Stromal cell of bone marrow (primary cell): ENCODE measurements around the gene PTPN20.
"Not testable (repeated sequence)": the region's sequence is repeated elsewhere in the genome, so short reads cannot be mapped to it uniquely, and the experiment has no call there.

ENCODE experiments used
- DNase-seq: peaks from one replicate; pipeline ENCODE4 v3.0.0-alpha.2; 2012; ENCODE audit warnings: low read depth

The PTPN20 gene

DNA sequence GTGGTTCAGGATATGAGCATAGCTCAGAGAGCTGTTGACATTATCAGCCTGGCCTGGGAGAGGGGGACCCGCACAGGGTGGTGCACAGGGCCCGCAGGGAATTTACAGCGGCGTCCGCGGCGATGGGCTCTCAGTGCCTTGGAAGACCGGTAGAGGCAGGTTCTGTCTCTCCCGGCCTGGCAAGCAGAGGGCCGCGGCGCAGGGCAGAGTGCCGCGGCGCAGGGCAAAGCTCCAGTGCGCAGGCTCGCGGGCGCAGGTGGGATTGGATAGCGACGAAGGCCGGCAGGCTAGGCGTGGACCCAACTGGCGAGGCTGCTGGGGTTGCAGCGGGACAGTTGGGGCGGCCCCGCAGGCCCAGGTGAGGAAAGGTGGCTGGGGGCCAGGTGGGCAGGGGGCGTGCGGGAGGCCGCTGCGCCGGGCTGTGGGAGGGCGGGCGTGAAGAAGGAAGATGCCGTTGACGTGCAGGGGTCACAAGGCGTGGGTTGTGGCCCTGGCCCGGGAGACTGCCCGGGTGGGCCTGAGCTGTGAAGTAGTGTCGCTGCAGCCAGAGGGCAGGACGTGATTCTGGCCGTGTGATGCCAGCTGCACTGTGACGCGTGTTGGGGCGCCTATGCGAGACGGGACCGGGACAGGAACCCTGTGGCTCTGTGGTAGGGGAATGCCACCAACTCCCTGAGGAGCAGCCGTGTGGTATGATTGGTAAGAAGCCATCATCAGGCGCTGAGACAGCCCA, at the start of gene PTPN20:
PTPN20 (plus strand) TSS at position 285 of the 733 bp plus-strand sequence. CDS start 21,072 bp downstream, outside the sequence.
- DNase-seq, result not testable (repeated sequence)

DNA sequence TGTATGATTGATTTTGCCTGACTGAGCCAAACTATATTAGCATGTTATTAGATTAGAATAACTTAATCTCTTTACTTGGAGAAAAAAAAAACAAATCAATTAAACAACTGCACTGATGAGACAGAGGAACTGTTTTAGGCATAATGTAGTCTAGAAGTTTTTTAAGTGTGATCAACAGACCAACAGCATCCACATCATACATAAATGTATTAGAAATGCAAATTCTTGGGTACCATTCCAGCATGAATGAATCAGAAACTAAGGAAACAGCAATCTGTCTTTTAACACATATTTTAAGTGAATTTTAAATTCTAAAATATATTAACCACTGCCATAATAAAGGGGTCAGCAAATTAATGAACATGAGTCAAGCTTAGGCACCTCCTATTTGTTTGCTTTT, 41.5 kb upstream of the PTPN20 start:
- not testable (repeated sequence) for DNase-seq

- DNase-seq, result not testable (repeated sequence)
Observed at GRCh38 chr10:46871583-46871982, 39.6 kb upstream of the PTPN20 start.

DNA sequence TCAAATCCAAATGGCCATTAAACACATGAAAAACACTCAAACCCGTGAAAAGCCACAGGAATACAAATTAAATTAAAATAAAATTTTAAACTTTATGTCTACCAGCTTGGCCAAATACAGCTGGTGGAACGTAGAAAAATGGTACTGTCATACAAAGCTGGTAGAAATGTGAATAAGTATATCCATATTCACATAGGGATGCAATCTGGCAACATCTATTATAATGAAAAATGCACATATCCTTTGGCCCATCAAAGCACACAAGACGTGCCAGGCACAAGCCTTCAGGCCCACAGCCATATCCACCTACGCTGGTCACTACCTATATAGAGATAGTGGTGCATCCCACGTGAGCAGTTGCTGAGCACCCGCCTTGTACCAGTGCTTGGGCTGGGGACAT, 35.9 kb upstream of the PTPN20 start:
- DNase-seq, result not testable (repeated sequence)

GRCh38 chr10:46876773-46877172, 34.5 kb upstream of the PTPN20 start:
- DNase-seq, result not testable (repeated sequence)

DNA sequence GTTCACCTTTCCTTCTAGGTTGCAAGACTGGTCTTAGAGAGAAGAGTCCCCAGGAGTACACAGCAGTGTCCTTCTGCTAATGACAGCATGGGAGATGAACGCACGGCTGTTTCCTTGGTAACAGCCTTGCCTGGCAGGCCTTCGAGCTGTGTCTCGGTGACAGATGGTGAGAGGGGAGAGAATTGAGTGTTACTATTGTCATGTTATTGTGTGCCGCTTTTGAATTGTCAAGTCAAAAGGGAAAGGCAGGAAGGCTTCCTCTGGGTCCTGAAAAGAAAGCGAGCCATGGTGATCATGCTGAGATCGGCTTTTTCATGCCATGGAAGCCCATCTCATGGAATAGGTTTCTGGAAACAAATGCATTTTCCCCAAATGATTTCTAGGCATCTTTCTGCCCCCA, 32.5 kb upstream of the PTPN20 start:
- DNase-seq, result not testable (repeated sequence)

GRCh38 chr10:46890813-46891611, 20.2 kb upstream of the PTPN20 start:
- DNase-seq, result not testable (repeated sequence)

- DNase-seq, result not testable (repeated sequence)
Observed at GRCh38 chr10:46896762-46897692, 14.2 kb upstream of the PTPN20 start.

- DNase-seq, result not testable (repeated sequence)
Observed at GRCh38 chr10:46901247-46901646, 10.0 kb upstream of the PTPN20 start.

DNA sequence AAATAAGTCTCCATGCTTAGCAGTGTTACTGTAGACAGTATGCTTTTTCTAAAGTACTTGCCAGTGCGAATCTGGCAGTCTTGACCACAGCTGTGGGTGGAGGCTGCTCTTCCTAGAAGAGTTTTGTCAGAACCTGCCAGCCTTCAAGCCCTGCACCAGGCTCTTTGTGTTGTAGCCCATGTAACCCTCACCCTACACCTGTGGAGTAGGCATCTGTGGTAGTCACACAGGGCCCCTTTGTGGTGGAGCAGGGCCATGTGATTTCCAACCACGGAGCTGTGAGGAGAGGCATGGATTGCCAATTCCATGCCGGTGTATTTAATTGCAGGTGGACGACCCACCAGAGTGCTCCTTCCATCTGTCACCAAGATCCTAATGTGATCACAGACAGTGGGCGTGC, 7.4 kb upstream of the PTPN20 start:
- not testable (repeated sequence) for DNase-seq

GRCh38 chr10:46906359-46906758, 4.9 kb upstream of the PTPN20 start:
- DNase-seq, result not testable (repeated sequence)

GRCh38 chr10:46907185-46908117, 3.8 kb upstream of the PTPN20 start:
- DNase-seq, result not testable (repeated sequence)

GRCh38 chr10:46922498-46922897, 11.3 kb downstream of the PTPN20 start:
- DNase-seq, result not testable (repeated sequence)

DNA sequence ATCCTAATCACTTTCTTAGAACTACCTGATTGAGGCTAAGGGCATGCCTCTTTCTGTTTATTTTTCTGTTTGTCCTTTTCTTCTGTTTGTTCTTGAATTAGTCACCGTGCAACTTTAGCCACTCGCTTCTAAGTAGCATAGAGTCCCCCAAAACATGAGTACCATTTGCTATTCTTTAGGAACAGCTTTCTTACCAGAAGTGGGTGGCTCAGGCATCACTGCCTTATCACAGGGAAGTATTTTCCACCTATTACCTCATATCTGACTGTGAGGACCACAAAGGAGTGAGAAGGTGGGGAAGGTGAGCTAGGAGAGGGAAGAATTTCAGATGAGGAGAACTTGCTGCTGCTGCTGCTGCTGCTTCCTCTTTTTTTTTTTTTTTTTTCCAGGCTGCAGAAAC, 13.9 kb downstream of the PTPN20 start:
- not testable (repeated sequence) for DNase-seq

DNA sequence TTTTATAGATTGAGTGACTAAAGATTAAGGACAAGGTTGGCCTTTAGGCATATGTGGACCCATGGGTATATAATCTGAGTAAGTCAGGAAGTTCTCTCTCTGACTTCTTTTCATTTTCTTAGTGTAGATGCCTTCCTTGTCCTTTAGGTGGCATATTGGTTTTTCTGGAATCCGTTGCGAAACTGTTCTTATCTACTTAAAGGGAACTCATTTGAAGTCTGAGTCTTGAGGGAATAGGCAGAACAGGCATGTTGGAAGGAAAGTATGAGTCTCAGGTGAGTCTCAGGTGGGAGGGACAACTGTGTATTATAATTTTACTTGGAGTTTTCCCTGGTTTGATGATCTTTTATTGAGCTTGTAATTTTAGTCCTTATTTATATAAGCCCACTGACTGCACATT, 14.6 kb downstream of the PTPN20 start:
- DNase-seq, result not testable (repeated sequence)

DNA sequence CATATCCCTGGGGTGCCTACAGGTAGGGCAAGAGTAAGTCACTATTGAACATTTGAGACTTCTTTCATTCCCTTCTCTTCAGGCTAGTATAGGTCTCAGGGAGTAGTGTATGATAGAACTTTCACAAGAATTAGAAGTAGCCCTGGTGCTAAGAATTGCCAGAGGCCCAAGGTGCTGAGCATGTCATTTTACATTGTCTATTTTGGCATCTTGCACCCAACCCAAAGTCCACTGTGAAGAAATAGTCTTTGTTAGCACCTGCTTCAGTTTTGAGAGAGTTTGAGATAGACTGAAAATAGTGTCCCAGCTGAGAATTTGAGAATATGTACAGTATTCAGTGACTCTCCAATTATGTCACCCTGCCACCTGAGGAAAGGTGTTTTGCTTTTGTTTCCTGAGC, 17.6 kb downstream of the PTPN20 start:
- not testable (repeated sequence) for DNase-seq

GRCh38 chr10:46932383-46932782, 21.2 kb downstream of the PTPN20 start:
- DNase-seq, result not testable (repeated sequence)

DNA sequence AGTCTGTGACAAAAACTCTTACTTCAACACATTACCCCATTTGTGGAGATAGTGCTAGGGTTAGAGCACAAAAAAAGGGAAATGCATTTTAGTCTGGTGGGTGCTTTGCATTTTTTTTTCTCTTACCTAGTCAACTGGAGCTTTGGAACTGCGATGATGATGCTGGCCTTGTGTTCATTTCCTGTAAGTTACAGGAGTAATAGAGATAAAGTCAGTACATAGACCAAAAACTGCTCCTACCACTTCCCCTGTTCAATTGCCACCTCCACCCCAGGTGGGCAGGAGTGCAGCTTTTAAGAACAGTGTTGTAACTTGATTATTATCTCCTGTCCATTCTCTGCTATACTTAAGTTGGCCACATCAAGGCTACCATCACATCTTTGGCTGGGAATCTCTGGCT, 29.9 kb downstream of the PTPN20 start:
- not testable (repeated sequence) for DNase-seq

DNA sequence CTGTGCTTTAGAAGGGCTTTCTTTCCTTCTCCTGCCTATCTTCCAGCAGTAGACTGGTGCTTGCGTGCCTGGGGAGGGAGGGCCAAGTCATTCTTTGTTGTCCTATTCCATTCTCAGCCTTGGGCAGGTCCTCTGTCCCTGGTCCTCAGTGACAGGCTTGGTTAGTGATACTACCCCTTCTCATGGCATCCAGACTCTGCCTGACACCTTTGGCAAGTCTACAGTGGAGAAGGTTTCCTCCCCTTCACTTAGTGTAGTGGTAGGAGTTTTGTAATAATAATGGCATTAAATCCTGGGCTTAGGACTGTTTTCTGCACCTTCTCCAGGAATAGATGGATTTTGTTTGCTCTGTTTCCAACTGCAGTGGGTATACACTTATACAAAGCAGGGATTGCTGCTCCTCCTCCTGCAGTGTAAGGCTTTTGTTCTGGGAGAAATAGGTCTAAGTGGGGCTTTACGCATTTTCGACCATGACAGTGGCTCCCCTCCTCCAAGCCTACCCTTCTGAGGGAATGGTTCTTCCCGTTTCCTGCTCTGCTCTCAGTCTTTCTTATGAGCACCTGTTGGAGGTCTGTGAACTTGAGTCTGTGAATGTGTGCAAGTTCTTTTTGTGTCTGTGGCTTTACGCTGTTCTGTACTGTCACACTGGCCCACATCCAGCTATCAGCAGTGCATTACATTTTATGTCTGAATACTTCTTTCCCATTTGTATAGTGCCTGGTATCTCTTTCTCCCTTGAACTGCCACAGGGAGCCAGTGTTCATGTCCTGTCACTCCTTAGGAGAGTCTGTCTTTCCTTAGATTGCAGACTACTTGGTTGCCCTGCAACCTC, 37.7 kb downstream of the PTPN20 start:
- DNase-seq, result not testable (repeated sequence)

DNA sequence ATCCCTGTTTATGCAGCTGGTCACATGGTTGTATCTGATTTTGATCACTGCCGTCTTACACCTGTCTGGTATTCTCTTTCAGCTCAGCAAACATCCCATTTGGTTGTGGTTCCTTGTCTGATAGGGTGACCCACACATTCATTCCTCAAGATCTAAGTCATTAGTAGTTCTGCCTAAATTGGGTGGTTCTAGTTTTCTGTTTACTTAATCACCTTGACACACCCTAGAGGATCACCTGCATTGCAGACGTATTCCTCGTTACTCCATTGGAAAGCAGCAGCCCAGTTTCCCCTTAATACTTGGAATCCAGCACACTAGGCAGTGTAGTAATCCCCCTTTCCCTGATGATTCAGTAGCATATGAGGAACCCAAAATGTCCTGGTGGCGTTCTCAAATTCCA, 41.3 kb downstream of the PTPN20 start:
- DNase-seq, result not testable (repeated sequence)
